HEK293 (cell line): ENCODE data around the gene STN1.

Experiments used
- FEZF1 ChIP-seq: fragments of 450-650 bp; formaldehyde crosslinking; IDR thresholded peaks from 2 replicates; pipeline ENCODE4 v1.5.1; 2016; ENCODE audit warnings: missing biosample characterization, missing genetic modification characterization
- GFI1B ChIP-seq: fragments of 450-650 bp; formaldehyde crosslinking; IDR thresholded peaks from 2 replicates; pipeline ENCODE4 v1.5.1; 2016; ENCODE audit warnings: missing biosample characterization, missing genetic modification characterization
- GLI2 ChIP-seq: fragments of 450-650 bp; formaldehyde crosslinking; IDR thresholded peaks from 2 replicates; pipeline ENCODE4; 2017; ENCODE audit warnings: missing biosample characterization, missing genetic modification characterization, low read depth, borderline replicate concordance
- HOXD13 ChIP-seq: sonication (generic); formaldehyde crosslinking; IDR thresholded peaks from 2 replicates; pipeline ENCODE4 v1.8.0; 2022; ENCODE audit warnings: missing genetic modification reagents, borderline replicate concordance
- KLF10 ChIP-seq: fragments of 450-650 bp; IDR thresholded peaks from 2 replicates; pipeline ENCODE4 v1.5.1; 2018; ENCODE audit warnings: missing biosample characterization, mild to moderate bottlenecking, missing genetic modification characterization
- KLF16 ChIP-seq: fragments of 450-650 bp; formaldehyde crosslinking; IDR thresholded peaks from 2 replicates; pipeline ENCODE4 v1.5.1; 2017; ENCODE audit warnings: missing biosample characterization, missing genetic modification characterization
- KLF9 ChIP-seq: fragments of 450-650 bp; formaldehyde crosslinking; IDR thresholded peaks from 2 replicates; pipeline ENCODE4 v1.5.1; 2016; ENCODE audit warnings: missing biosample characterization, missing genetic modification characterization, low read depth
- PRDM1 ChIP-seq: fragments of 450-650 bp; formaldehyde crosslinking; IDR thresholded peaks from 2 replicates; pipeline ENCODE4; 2016; ENCODE audit warnings: missing biosample characterization, missing genetic modification characterization
- RBAK ChIP-seq: fragments of 450-650 bp; formaldehyde crosslinking; IDR thresholded peaks from 2 replicates; pipeline ENCODE4 v1.5.1; 2016; ENCODE audit warnings: missing biosample characterization, missing genetic modification characterization
- ZBTB20 ChIP-seq: fragments of 450-650 bp; formaldehyde crosslinking; IDR thresholded peaks from 2 replicates; pipeline ENCODE4 v1.5.1; 2016; ENCODE audit warnings: missing biosample characterization, missing genetic modification characterization
- ZBTB21 ChIP-seq: fragments of 450-650 bp; formaldehyde crosslinking; IDR thresholded peaks from 2 replicates; pipeline ENCODE4 v1.5.1; 2017; ENCODE audit warnings: missing biosample characterization, missing genetic modification characterization
- ZNF112 ChIP-seq: fragments of 450-650 bp; formaldehyde crosslinking; IDR thresholded peaks from 2 replicates; pipeline ENCODE4 v1.5.0; 2017; ENCODE audit warnings: missing biosample characterization, missing genetic modification characterization
- ZNF114 ChIP-seq: fragments of 450-650 bp; formaldehyde crosslinking; IDR thresholded peaks from 2 replicates; pipeline ENCODE4 v1.5.0; 2017; ENCODE audit warnings: missing biosample characterization, missing genetic modification characterization
- ZNF239 ChIP-seq: fragments of 450-650 bp; formaldehyde crosslinking; IDR thresholded peaks from 2 replicates; pipeline ENCODE4 v1.5.1; 2016; ENCODE audit warnings: missing biosample characterization, missing genetic modification characterization
- ZNF311 ChIP-seq: fragments of 450-650 bp; formaldehyde crosslinking; IDR thresholded peaks from 2 replicates; pipeline ENCODE4 v1.5.1; 2017; ENCODE audit warnings: missing biosample characterization, missing genetic modification characterization, borderline replicate concordance
- ZNF366 ChIP-seq: fragments of 450-650 bp; formaldehyde crosslinking; conservative IDR thresholded peaks from 2 replicates; pipeline ENCODE4 v1.5.1; 2016; ENCODE audit warnings: missing biosample characterization, missing genetic modification characterization
- ZNF394 ChIP-seq: fragments of 450-650 bp; formaldehyde crosslinking; IDR thresholded peaks from 2 replicates; pipeline ENCODE4 v1.5.1; 2016; ENCODE audit warnings: missing biosample characterization, missing genetic modification characterization, mild to moderate bottlenecking, moderate library complexity, borderline replicate concordance
- ZNF473 ChIP-seq: fragments of 450-650 bp; formaldehyde crosslinking; IDR thresholded peaks from 2 replicates; pipeline ENCODE4 v1.5.1; 2017; ENCODE audit warnings: missing biosample characterization, missing genetic modification characterization
- ZNF530 ChIP-seq: fragments of 450-650 bp; formaldehyde crosslinking; IDR thresholded peaks from 2 replicates; pipeline ENCODE4 v1.5.1; 2016; ENCODE audit warnings: low read depth, missing biosample characterization, missing genetic modification characterization
- ZNF621 ChIP-seq: fragments of 450-650 bp; formaldehyde crosslinking; IDR thresholded peaks from 2 replicates; pipeline ENCODE4 v1.5.1; 2017; ENCODE audit warnings: missing biosample characterization, missing genetic modification characterization
- ZNF654 ChIP-seq: fragments of 450-650 bp; formaldehyde crosslinking; IDR thresholded peaks from 2 replicates; pipeline ENCODE4 v1.5.1; 2016; ENCODE audit warnings: low read depth, missing biosample characterization, missing genetic modification characterization
- ZSCAN23 ChIP-seq: fragments of 450-650 bp; formaldehyde crosslinking; IDR thresholded peaks from 2 replicates; pipeline ENCODE4 v1.5.1; 2016; ENCODE audit warnings: missing biosample characterization, missing genetic modification characterization
- ZXDB ChIP-seq: fragments of 450-650 bp; formaldehyde crosslinking; IDR thresholded peaks from 2 replicates; pipeline ENCODE4 v1.5.1; 2016; ENCODE audit warnings: missing biosample characterization, missing genetic modification characterization
- TF ChIP-seq, protein P1 (sequence below): fragments of 450-650 bp; formaldehyde crosslinking; IDR thresholded peaks from 2 replicates; pipeline ENCODE4 v1.5.1; 2016; ENCODE audit warnings: missing biosample characterization, missing genetic modification characterization
- TF ChIP-seq, protein P2 (sequence below): fragments of 450-650 bp; formaldehyde crosslinking; IDR thresholded peaks from 2 replicates; pipeline ENCODE4 v1.5.1; 2017; ENCODE audit warnings: missing biosample characterization, missing genetic modification characterization
- TF ChIP-seq, protein P3 (sequence below): fragments of 450-650 bp; formaldehyde crosslinking; IDR thresholded peaks from 2 replicates; pipeline ENCODE4 v1.5.1; 2017; ENCODE audit warnings: missing biosample characterization, missing genetic modification characterization
- TF ChIP-seq, protein P4 (sequence below): fragments of 450-650 bp; formaldehyde crosslinking; IDR thresholded peaks from 2 replicates; pipeline ENCODE4 v1.5.1; 2016; ENCODE audit warnings: missing biosample characterization, missing genetic modification characterization
- TF ChIP-seq, protein P5 (sequence below): fragments of 450-650 bp; formaldehyde crosslinking; IDR thresholded peaks from 2 replicates; pipeline ENCODE4 v1.5.1; 2016; ENCODE audit warnings: missing biosample characterization, missing genetic modification characterization
- TF ChIP-seq, protein P6 (sequence below): fragments of 450-650 bp; formaldehyde crosslinking; IDR thresholded peaks from 2 replicates; pipeline ENCODE4 v1.5.1; 2016; ENCODE audit warnings: missing biosample characterization, missing genetic modification characterization

The STN1 gene

DNA sequence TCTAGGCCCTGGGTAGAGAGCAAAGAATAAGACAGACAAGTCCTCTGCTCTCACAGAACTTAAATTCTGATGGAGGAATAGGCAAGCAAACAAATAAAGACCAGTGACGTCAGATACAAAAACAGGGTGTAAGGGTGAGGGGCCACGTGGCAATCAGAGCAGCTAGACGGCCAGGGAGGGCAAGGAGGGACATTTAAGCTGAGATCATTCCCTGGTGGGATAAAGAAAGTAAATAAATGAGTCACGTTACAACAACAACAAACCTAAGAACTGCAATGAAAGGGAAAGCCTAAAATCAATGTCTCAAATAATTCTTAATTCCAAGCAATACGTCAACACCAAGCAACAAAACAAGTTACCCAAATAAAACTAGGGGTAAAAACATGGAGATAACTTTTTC, 21.8 kb downstream of the STN1 start (continued):
- TF ChIP-seq, protein P1, sequence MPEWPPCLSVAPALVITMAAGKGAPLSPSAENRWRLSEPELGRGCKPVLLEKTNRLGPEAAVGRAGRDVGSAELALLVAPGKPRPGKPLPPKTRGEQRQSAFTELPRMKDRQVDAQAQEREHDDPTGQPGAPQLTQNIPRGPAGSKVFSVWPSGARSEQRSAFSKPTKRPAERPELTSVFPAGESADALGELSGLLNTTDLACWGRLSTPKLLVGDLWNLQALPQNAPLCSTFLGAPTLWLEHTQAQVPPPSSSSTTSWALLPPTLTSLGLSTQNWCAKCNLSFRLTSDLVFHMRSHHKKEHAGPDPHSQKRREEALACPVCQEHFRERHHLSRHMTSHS (tag by site-specific recombination): peak; percentile 71
- TF ChIP-seq ZBTB20 (tag by site-specific recombination) (peak; percentile 26; the same call in 1 of the 2 replicates), RBAK (tag by site-specific recombination) (no peak), ZNF239 (0 out of 2 replicates have a peak, but pooled peaks have one; percentile 11), GFI1B (peak; percentile 97), ZBTB21 (peak; percentile 87), FEZF1 (tag by site-specific recombination) (peak; percentile 78; the same call in 1 of the 2 replicates), ZNF112 (no peak), ZNF366 (tag by site-specific recombination) (peak; percentile 94), ZNF530 (tag by site-specific recombination) (no peak), ZNF621 (tag by site-specific recombination) (no peak), ZNF114 (tag by site-specific recombination) (no peak), KLF9 (no peak), ZSCAN23 (tag by site-specific recombination) (peak; percentile 75), KLF16 (tag by site-specific recombination) (no peak), ZNF311 (tag by site-specific recombination) (no peak), HOXD13 (CRISPR knock-in tag) (no peak), GLI2 (tag by site-specific recombination) (peak; percentile 36; the same call in 1 of the 2 replicates), ZNF654 (no peak), KLF10 (tag by site-specific recombination) (no peak), ZNF473 (tag by site-specific recombination) (no peak), ZXDB (tag by site-specific recombination) (peak; percentile 79), PRDM1 (peak; percentile 75), ZNF394 (tag by site-specific recombination) (no peak; the same call in 1 of the 2 replicates)
- TF ChIP-seq, protein P2, sequence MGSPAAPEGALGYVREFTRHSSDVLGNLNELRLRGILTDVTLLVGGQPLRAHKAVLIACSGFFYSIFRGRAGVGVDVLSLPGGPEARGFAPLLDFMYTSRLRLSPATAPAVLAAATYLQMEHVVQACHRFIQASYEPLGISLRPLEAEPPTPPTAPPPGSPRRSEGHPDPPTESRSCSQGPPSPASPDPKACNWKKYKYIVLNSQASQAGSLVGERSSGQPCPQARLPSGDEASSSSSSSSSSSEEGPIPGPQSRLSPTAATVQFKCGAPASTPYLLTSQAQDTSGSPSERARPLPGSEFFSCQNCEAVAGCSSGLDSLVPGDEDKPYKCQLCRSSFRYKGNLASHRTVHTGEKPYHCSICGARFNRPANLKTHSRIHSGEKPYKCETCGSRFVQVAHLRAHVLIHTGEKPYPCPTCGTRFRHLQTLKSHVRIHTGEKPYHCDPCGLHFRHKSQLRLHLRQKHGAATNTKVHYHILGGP (tag by site-specific recombination): peak; percentile 65; the same call in 1 of the 2 replicates
- TF ChIP-seq, protein P3, sequence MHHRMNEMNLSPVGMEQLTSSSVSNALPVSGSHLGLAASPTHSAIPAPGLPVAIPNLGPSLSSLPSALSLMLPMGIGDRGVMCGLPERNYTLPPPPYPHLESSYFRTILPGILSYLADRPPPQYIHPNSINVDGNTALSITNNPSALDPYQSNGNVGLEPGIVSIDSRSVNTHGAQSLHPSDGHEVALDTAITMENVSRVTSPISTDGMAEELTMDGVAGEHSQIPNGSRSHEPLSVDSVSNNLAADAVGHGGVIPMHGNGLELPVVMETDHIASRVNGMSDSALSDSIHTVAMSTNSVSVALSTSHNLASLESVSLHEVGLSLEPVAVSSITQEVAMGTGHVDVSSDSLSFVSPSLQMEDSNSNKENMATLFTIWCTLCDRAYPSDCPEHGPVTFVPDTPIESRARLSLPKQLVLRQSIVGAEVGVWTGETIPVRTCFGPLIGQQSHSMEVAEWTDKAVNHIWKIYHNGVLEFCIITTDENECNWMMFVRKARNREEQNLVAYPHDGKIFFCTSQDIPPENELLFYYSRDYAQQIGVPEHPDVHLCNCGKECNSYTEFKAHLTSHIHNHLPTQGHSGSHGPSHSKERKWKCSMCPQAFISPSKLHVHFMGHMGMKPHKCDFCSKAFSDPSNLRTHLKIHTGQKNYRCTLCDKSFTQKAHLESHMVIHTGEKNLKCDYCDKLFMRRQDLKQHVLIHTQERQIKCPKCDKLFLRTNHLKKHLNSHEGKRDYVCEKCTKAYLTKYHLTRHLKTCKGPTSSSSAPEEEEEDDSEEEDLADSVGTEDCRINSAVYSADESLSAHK: no peak
- TF ChIP-seq, protein P4, sequence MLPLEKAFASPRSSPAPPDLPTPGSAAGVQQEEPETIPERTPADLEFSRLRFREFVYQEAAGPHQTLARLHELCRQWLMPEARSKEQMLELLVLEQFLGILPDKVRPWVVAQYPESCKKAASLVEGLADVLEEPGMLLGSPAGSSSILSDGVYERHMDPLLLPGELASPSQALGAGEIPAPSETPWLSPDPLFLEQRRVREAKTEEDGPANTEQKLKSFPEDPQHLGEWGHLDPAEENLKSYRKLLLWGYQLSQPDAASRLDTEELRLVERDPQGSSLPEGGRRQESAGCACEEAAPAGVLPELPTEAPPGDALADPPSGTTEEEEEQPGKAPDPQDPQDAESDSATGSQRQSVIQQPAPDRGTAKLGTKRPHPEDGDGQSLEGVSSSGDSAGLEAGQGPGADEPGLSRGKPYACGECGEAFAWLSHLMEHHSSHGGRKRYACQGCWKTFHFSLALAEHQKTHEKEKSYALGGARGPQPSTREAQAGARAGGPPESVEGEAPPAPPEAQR (tag by site-specific recombination): no peak
- TF ChIP-seq, protein P5, sequence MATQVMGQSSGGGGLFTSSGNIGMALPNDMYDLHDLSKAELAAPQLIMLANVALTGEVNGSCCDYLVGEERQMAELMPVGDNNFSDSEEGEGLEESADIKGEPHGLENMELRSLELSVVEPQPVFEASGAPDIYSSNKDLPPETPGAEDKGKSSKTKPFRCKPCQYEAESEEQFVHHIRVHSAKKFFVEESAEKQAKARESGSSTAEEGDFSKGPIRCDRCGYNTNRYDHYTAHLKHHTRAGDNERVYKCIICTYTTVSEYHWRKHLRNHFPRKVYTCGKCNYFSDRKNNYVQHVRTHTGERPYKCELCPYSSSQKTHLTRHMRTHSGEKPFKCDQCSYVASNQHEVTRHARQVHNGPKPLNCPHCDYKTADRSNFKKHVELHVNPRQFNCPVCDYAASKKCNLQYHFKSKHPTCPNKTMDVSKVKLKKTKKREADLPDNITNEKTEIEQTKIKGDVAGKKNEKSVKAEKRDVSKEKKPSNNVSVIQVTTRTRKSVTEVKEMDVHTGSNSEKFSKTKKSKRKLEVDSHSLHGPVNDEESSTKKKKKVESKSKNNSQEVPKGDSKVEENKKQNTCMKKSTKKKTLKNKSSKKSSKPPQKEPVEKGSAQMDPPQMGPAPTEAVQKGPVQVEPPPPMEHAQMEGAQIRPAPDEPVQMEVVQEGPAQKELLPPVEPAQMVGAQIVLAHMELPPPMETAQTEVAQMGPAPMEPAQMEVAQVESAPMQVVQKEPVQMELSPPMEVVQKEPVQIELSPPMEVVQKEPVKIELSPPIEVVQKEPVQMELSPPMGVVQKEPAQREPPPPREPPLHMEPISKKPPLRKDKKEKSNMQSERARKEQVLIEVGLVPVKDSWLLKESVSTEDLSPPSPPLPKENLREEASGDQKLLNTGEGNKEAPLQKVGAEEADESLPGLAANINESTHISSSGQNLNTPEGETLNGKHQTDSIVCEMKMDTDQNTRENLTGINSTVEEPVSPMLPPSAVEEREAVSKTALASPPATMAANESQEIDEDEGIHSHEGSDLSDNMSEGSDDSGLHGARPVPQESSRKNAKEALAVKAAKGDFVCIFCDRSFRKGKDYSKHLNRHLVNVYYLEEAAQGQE (tag by site-specific recombination): no peak
- TF ChIP-seq, protein P6, sequence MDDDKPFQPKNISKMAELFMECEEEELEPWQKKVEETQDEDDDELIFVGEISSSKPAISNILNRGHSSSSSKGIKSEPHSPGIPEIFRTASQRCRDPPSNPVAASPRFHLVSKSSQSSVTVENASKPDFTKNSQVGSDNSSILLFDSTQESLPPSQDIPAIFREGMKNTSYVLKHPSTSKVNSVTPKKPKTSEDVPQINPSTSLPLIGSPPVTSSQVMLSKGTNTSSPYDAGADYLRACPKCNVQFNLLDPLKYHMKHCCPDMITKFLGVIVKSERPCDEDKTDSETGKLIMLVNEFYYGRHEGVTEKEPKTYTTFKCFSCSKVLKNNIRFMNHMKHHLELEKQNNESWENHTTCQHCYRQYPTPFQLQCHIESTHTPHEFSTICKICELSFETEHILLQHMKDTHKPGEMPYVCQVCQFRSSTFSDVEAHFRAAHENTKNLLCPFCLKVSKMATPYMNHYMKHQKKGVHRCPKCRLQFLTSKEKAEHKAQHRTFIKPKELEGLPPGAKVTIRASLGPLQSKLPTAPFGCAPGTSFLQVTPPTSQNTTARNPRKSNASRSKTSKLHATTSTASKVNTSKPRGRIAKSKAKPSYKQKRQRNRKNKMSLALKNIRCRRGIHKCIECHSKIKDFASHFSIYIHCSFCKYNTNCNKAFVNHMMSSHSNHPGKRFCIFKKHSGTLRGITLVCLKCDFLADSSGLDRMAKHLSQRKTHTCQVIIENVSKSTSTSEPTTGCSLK (tag by site-specific recombination): no peak
